ENCODE results near the gene C17orf78. TPM values are rescaled to one million over a fixed set of nuclear protein-coding genes. Genes with fewer than 3 reads are reported as not detected.

The C17orf78 gene
- total RNA-seq, 1 donor from 2014 or later, result not detected

- Mint-ChIP-seq H3K4me1 (ENCODE audit: low read depth, unreplicated experiment) (no peaks in the 10 kb centered on the region), H3K4me3 (ENCODE audit: unreplicated experiment) (no peak overlapping the region), H3K9me3 (ENCODE audit: unreplicated experiment) (no peaks in the 10 kb centered on the region), H3K27me3 (ENCODE audit: unreplicated experiment) (peaks cover 2% of the 10 kb centered on the region), H3K36me3 (ENCODE audit: unreplicated experiment) (no peaks in the 10 kb centered on the region), H3K27ac (ENCODE audit: unreplicated experiment) (no peak overlapping the region)
- no peak for TF ChIP-seq CTCF (IDR thresholded peaks at IDR 0.05; ENCODE audit: partially characterized antibody, unreplicated experiment)
- DNase-seq, result no peak
Measured at GRCh38 chr17:37368577-37368976, 7.2 kb upstream of the C17orf78 start.

GRCh38 chr17:37373530-37374159, 2.1 kb upstream of the C17orf78 start:
- DNase-seq, result peak; percentile 66
- Mint-ChIP-seq H3K4me1 (ENCODE audit: low read depth, unreplicated experiment) (no peaks in the 10 kb centered on the region), H3K9me3 (ENCODE audit: unreplicated experiment) (no peaks in the 10 kb centered on the region), H3K4me3 (ENCODE audit: unreplicated experiment) (no peak overlapping the region), H3K27ac (ENCODE audit: unreplicated experiment) (no peak overlapping the region), H3K36me3 (ENCODE audit: unreplicated experiment) (no peaks in the 10 kb centered on the region), H3K27me3 (ENCODE audit: unreplicated experiment) (no peaks in the 10 kb centered on the region)
- peak; percentile 72 for TF ChIP-seq CTCF (IDR thresholded peaks at IDR 0.05; ENCODE audit: partially characterized antibody, unreplicated experiment)

- Mint-ChIP-seq H3K36me3 (ENCODE audit: unreplicated experiment) (no peaks in the 10 kb centered on the region), H3K9me3 (ENCODE audit: unreplicated experiment) (peaks cover 2% of the 10 kb centered on the region), H3K27ac (ENCODE audit: unreplicated experiment) (no peak overlapping the region), H3K4me1 (ENCODE audit: low read depth, unreplicated experiment) (no peaks in the 10 kb centered on the region), H3K4me3 (ENCODE audit: unreplicated experiment) (no peak overlapping the region), H3K27me3 (ENCODE audit: unreplicated experiment) (no peaks in the 10 kb centered on the region)
- no peak for DNase-seq
- no peak for TF ChIP-seq CTCF (IDR thresholded peaks at IDR 0.05; ENCODE audit: partially characterized antibody, unreplicated experiment)
Measured at GRCh38 chr17:37382056-37382455, 6.3 kb downstream of the C17orf78 start.

GRCh38 chr17:37384560-37385149, 8.9 kb downstream of the C17orf78 start:
- no peaks in the 10 kb centered on the region for H3K36me3 Mint-ChIP-seq (ENCODE audit: unreplicated experiment)
- H3K4me1 Mint-ChIP-seq (ENCODE audit: low read depth, unreplicated experiment), result no peaks in the 10 kb centered on the region

More at GRCh38 chr17:37384560-37385149, 8.9 kb downstream of the C17orf78 start:
- H3K9me3 Mint-ChIP-seq (ENCODE audit: unreplicated experiment), result peaks cover 2% of the 10 kb centered on the region
- no peak for TF ChIP-seq CTCF (IDR thresholded peaks at IDR 0.05; ENCODE audit: partially characterized antibody, unreplicated experiment)
- no peak overlapping the region for H3K27ac Mint-ChIP-seq (ENCODE audit: unreplicated experiment)
- DNase-seq, result no peak
- H3K27me3 Mint-ChIP-seq (ENCODE audit: unreplicated experiment), result no peaks in the 10 kb centered on the region
- no peak overlapping the region for H3K4me3 Mint-ChIP-seq (ENCODE audit: unreplicated experiment)

All from glutamatergic neuron (in vitro differentiated cells).